Parathyroid adenoma (tissue), 2 donors: ENCODE results near the gene IL6.

ENCODE experiments used
- H2AFZ ChIP-seq: fragments of 300-600 bp; sonication (generic); one replicate; pipeline ENCODE4 v1.7.0; 2017; ENCODE audit warnings: antibody characterized with exemption, mild to moderate bottlenecking
- H3K27ac ChIP-seq: fragments of 300-600 bp; sonication (generic); one replicate; pipeline ENCODE4 v1.7.0; 2017
- H3K27me3 ChIP-seq: fragments of 300-600 bp; sonication (generic); one replicate; pipeline ENCODE4 v1.7.0; 2017; ENCODE audit warnings: low read length; ENCODE audit not compliant: control insufficient read depth, insufficient read depth
- H3K36me3 ChIP-seq: fragments of 300-600 bp; sonication (generic); one replicate; pipeline ENCODE4 v1.7.0; 2017; ENCODE audit warnings: low read length; ENCODE audit not compliant: control insufficient read depth, insufficient read depth
- H3K4me1 ChIP-seq: fragments of 300-600 bp; sonication (generic); one replicate; pipeline ENCODE4 v1.7.0; 2017; ENCODE audit warnings: control low read depth
- H3K4me2 ChIP-seq: fragments of 300-600 bp; sonication (generic); one replicate; pipeline ENCODE4 v1.7.0; 2017; ENCODE audit warnings: low read length
- H3K4me3 ChIP-seq: fragments of 300-600 bp; sonication (generic); one replicate; pipeline ENCODE4 v1.7.0; 2017; ENCODE audit warnings: low read depth, low read length
- H3K79me2 ChIP-seq: fragments of 300-600 bp; sonication (generic); one replicate; pipeline ENCODE4 v1.7.0; 2017; ENCODE audit warnings: control low read depth
- H3K9ac ChIP-seq: fragments of 300-600 bp; sonication (generic); one replicate; pipeline ENCODE4 v1.7.0; 2017; ENCODE audit warnings: mild to moderate bottlenecking
- H3K9me3 ChIP-seq: fragments of 300-600 bp; sonication (generic); one replicate; pipeline ENCODE4 v1.7.0; 2017; ENCODE audit warnings: low read length; ENCODE audit not compliant: control insufficient read depth
- CTCF ChIP-seq: fragments of 300-600 bp; sonication (generic); IDR thresholded peaks from one replicate; pipeline ENCODE4 v1.7.0; 2017; ENCODE audit warnings: antibody characterized with exemption, mild to moderate bottlenecking
- donor health status: primary hyperparathyroidism.

Gene IL6

GRCh38 chr7:22720791-22721786 is 5.9 kb upstream of the IL6 start:
- Histone ChIP-seq H3K9me3 (no peaks in the 10 kb centered on the region), H3K27me3 (no peaks in the 10 kb centered on the region), H3K4me1 (no peaks in the 10 kb centered on the region), H3K27ac (no peak overlapping the region), H3K9ac (no peak overlapping the region), H3K79me2 (no peaks in the 10 kb centered on the region), H3K4me3 (no peak overlapping the region), H3K4me2 (no peak overlapping the region), H2AFZ (no peak overlapping the region), H3K36me3 (no peaks in the 10 kb centered on the region)
- TF ChIP-seq CTCF: no peak

- no peaks in the 10 kb centered on the region for H3K36me3 ChIP-seq
- no peaks in the 10 kb centered on the region for H3K79me2 ChIP-seq
- no peaks in the 10 kb centered on the region for H3K9me3 ChIP-seq
- H3K27me3 ChIP-seq: no peaks in the 10 kb centered on the region
- no peak for TF ChIP-seq CTCF
- H3K27ac ChIP-seq: peak overlapping the region; percentile 33
- peak overlapping the region; percentile 31 for H2AFZ ChIP-seq
- H3K4me1 ChIP-seq: no peaks in the 10 kb centered on the region
- H3K9ac ChIP-seq: no peak overlapping the region
- no peak overlapping the region for H3K4me2 ChIP-seq
- no peak overlapping the region for H3K4me3 ChIP-seq
Measured at GRCh38 chr7:22722536-22723180, 4.3 kb upstream of the IL6 start.

- no peaks in the 10 kb centered on the region for H3K9me3 ChIP-seq
- H3K4me1 ChIP-seq: no peaks in the 10 kb centered on the region
- no peak overlapping the region for H3K9ac ChIP-seq
- H3K4me3 ChIP-seq: no peak overlapping the region
- peak overlapping the region; percentile 22 for H3K4me2 ChIP-seq
- no peak for TF ChIP-seq CTCF
- H3K27me3 ChIP-seq: no peaks in the 10 kb centered on the region
- no peaks in the 10 kb centered on the region for H3K79me2 ChIP-seq
- H2AFZ ChIP-seq: peak overlapping the region; percentile 31
- peak overlapping the region; percentile 33 for H3K27ac ChIP-seq
- H3K36me3 ChIP-seq: no peaks in the 10 kb centered on the region
Measured at GRCh38 chr7:22723181-22723601, 3.8 kb upstream of the IL6 start.

GRCh38 chr7:22723637-22724036 is 3.4 kb upstream of the IL6 start:
- Histone ChIP-seq H3K4me3 (no peak overlapping the region), H3K9me3 (no peaks in the 10 kb centered on the region), H3K4me2 (peak overlapping the region; percentile 22), H2AFZ (no peak overlapping the region), H3K36me3 (no peaks in the 10 kb centered on the region), H3K4me1 (no peaks in the 10 kb centered on the region), H3K9ac (no peak overlapping the region), H3K27ac (peak overlapping the region; percentile 33), H3K27me3 (no peaks in the 10 kb centered on the region), H3K79me2 (no peaks in the 10 kb centered on the region)
- no peak for TF ChIP-seq CTCF
